Gastroesophageal sphincter (tissue), 3 donors: ENCODE results near the gene NLGN2.

Experiments used
- EP300 ChIP-seq: sonication (generic); formaldehyde crosslinking; IDR thresholded peaks from one replicate; pipeline ENCODE4 v1.6.1; 2017; ENCODE audit warnings: antibody characterized with exemption, mild to moderate bottlenecking
- POLR2A ChIP-seq, 2 donors: fragments of 450-650 bp; IDR thresholded peaks; one replicate each; pipeline ENCODE4 v1.6.1; 2017; ENCODE audit warnings: antibody characterized with exemption in 2 of 2, mild to moderate bottlenecking in 2 of 2, moderate library complexity in 1 of 2
- POLR2AphosphoS5 ChIP-seq: sonication (generic); formaldehyde crosslinking; IDR thresholded peaks from one replicate; pipeline ENCODE4 v1.6.1; 2017; ENCODE audit warnings: antibody characterized with exemption
- TF ChIP-seq, protein P1 (sequence below), 4 experiments: fragments of 200-600 bp in 2 of 4; fragments of 450-650 bp in 2 of 4; sonication (generic) in 1 of 4; IDR thresholded peaks; one replicate each; pipeline ENCODE4 v1.5.1; 2017 to 2019; ENCODE audit warnings: antibody characterized with exemption in 4 of 4, mild to moderate bottlenecking in 2 of 4, moderate library complexity in 2 of 4

DNA sequence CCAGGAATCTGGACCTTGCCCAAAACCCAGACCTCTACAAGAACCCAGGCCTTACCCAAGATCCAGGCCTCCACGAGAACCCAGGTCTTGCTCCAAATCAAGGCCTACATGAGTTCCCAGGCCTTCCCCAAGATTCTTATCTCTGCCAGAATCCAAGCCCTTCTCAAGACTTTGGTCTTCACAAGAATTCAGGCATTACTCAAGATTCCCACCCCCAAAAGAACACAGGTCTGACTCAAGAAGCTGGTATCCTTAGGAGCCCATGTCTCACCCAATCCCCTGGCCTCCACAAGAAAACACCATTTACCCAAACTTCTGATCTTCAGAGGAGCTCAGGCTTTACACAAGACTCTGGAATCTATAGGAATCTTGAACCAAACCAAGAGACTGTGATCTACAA, 23.6 kb downstream of the NLGN2 start:
- TF ChIP-seq, protein P1, sequence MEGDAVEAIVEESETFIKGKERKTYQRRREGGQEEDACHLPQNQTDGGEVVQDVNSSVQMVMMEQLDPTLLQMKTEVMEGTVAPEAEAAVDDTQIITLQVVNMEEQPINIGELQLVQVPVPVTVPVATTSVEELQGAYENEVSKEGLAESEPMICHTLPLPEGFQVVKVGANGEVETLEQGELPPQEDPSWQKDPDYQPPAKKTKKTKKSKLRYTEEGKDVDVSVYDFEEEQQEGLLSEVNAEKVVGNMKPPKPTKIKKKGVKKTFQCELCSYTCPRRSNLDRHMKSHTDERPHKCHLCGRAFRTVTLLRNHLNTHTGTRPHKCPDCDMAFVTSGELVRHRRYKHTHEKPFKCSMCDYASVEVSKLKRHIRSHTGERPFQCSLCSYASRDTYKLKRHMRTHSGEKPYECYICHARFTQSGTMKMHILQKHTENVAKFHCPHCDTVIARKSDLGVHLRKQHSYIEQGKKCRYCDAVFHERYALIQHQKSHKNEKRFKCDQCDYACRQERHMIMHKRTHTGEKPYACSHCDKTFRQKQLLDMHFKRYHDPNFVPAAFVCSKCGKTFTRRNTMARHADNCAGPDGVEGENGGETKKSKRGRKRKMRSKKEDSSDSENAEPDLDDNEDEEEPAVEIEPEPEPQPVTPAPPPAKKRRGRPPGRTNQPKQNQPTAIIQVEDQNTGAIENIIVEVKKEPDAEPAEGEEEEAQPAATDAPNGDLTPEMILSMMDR (IDR thresholded peaks at IDR 0.05), result no peak
- TF ChIP-seq EP300 (no peak), POLR2AphosphoS5 (no peak), POLR2A (IDR thresholded peaks at IDR 0.05) (no peak)
